T1000 (cell line): ENCODE results near the gene FAAP20.

Source experiments
- DNase-seq: peaks from one replicate; lab custom pipeline; 2025; ENCODE audit warnings: mixed read lengths; lab: John Stamatoyannopoulos, UW

The FAAP20 gene

DNA sequence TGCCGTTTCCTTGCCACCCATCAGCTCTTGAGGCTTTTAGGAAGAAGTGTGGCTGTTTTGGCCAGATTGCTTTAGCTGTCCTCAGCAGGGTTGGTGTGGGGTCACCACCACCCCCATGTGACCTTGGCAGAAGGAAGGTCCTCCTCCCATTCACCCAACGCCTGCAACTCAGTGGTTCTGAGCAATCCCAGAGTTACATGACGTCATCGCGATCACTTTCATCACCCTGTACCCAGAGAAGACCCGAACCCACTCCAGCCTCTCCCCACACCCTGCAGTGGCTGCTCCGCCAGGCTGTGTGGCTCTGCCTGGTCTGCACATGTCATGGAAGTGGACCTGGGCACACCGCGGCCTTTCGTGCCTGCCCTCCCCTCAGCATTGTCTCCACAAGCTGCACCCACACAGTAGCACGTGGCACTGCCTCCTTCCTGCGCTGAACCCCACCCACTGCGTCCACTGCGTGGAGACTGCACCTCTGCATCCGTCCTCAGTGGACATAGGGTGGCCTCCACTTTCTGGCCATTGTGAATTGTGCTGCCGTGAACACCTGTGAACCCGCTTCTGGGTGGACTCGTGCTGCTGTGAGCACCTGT is 16.5 kb downstream of the FAAP20 start:
- DNase-seq = no peak

DNA sequence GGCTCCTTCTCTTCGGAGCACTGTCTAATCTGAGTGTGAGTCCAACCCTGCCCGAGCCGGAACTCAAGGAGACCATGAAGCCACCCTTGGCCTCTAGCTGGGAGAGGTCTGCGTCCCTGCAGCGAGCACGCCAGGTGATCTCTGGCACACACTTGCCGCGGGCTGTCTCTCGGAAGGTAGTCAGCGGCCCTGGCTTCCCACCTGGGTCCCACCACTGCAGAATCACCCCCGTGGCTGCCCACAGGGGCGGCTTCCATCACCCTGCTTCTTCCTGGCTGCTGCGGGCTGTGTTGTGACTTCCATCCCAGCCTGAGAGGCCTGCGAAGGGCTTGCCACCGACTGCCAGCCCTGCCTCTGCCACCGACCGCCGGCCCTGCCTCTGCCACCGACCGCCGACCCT is 17.0 kb downstream of the FAAP20 start:
- no peak for DNase-seq

DNA sequence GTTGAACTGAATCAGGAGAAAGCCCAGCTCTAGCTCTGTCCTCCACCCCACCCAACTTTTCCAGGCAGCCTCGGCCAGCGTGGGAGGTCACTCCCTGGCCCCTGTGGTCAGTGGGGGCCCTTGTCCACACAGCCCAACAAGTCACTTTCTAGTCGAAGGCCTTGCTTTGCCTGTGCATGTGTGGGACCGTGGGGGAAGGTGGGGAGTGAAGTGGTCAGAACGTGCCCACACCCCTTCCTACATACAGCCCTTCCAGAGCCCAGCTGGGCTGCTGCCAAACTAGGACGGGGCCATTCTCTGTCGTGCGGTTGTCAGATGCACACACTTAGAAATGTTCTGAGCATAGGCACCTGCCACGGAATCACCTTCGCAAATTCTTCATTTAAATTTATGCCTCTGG is 18.0 kb downstream of the FAAP20 start:
- no peak for DNase-seq

DNA sequence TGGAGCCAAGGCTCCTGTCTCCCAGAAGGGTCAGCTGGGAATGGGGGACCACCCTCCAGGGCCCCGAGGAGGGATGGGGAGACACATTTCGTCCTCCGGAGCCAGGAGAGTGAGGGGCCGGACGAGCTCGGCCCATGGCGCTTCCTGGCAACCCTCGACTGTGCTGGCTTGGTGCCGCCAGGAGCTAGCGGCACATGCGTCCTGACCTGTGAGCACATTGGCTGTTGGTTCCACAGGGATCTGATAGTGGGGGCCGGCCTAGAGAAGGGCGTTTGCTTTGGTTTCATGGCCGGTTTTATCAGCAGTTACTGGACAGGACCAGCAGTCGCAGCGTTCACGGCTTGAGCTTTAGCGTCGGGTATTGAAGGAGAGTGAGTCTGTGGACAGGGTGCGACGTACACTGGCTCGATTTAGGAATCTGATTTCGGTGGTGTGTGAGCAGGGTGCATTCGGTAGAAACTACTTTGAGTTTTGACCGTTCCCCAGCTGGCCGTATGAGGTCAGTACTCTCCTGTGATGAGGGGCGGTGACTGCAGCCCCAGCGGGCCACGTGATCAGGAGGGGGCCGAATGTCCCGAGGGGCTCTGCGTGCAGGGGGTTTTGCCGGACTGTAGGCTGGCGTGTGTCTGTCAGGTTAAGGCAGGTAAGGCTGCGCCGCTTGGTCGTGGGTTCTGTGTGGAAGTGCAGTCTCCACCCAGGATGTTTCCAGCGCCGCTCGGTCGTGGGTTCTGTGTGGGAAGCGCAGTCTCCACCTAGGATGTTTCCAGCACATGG is 18.7 kb downstream of the FAAP20 start:
- DNase-seq = no peak

DNA sequence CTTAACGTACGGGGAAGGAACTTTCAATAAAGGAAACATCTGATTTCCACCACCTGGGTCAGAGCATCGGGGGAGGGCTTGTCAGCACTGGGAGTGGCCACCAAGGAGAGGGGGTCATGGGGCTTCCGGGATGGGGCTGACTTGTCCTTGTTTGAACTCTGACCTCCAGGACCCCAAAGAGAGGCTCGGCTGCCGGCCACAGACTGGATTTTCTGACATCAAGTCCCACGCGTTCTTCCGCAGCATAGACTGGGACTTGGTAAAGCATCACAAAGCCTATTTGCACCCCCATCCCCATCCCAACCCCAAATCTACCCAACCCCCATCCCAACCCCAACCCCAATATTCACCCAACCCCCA is 19.5 kb downstream of the FAAP20 start:
- DNase-seq = no peak

DNA sequence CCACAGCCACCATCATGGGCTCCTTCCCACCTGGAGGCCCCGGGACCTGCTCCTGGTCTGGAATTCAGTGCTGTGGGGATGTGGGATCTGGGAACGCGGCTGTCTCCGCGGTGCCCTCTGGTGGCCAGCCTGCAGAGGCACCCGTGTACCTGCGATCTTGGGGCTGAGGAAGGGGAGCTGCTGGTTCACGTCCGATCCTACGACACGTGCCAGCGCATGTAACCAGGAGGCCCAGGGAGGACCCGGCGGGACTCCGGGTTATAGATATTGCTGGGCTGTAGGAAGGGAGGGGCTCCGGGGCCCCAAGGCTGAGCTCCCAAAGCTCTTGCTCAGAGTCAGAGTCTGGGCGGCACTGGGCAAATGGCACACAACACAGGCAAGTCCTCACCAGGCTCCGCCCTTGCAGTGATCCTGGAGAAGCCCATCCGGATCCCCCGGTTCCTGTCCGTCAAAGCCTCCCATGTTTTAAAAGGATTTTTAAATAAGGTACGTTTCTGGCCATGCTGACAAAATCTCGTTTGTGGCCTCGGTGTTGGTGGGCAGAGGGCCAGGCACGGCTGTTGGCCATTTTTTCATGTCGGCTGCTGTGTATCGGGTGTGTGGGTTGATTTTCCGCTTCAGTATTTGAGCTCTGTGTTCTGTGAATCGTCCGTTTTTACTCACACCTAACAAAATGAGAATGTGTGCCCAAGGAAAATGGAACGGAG is 20.1 kb downstream of the FAAP20 start:
- peak; percentile 28 for DNase-seq

DNA sequence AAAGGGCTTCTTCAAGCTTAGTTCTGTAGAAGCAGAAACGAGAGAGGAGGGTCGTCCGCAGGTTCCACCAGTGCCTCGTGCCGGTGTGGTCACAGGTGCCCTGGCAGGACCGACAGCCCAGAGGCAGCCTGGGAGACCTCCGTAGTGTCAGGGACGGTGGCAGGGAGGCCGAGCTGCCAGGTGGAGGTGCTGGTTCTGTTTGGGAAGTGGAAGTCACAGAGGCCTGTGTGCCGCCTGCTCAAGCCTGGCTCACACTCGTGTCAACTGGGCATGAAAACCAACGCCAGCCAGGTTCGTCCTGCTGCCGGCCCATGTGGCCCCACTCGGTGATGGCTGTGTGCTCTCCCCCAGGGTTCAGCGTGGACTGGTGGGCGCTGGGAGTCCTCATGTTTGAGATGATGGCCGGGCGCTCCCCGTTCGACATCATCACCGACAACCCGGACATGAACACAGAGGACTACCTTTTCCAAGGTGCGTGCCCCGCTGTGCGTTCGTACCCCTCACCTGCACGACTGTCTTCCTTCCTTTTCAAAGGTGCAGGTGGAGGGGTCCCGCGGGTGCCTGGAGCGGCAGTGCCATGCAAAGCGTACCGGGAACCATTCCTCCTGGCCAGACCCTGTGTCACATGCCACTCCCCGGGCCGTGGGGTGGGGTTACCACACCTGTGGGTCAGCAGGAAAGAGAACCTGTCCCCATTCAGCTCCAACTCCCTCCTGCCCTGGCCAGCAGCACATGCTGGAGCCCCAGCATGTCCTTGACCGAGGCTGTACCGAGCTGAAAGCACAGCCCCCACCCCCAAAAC is 20.8 kb downstream of the FAAP20 start:
- DNase-seq = no peak

DNA sequence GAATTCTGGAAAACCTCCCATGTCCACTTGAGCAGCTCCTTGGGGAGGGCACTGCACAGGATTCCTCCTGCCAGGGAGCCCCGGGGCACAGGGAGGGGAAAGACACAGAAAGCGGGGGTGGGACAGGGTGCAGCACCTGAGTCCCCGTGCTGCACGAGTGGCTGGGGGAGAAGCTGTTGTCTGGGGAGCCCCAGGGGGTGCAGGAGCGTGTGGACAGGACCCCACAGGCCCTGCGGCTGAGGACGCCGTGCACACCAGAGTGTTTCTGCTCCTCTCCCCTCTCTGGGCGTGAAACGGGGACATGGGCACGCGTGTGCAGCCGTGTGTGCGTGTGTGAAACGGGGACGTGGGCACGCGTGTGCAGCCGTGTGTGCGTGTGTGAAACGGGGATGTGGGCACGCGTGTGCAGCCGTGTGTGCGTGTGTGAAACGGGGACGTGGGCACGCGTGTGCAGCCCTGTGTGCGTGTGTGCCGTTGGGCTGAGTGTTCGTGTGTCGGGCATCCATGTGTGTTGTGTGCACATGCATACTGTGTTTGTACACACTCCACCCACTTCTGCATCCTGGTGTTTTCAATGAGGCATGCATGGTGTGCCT is 21.9 kb downstream of the FAAP20 start:
- DNase-seq = no peak

DNA sequence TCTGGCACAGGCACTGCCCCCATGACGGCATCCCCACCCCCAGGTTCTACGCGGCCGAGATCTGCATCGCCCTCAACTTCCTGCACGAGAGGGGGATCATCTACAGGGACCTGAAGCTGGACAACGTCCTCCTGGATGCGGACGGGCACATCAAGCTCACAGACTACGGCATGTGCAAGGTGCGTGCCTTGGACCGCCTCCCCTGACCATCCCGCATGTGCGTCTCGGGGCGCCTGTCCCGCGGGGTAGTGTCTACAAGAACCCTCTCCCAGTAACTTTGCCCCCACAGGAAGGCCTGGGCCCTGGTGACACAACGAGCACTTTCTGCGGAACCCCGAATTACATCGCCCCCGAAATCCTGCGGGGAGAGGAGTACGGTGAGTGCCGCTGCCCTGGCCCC is 22.6 kb downstream of the FAAP20 start:
- no peak for DNase-seq

DNA sequence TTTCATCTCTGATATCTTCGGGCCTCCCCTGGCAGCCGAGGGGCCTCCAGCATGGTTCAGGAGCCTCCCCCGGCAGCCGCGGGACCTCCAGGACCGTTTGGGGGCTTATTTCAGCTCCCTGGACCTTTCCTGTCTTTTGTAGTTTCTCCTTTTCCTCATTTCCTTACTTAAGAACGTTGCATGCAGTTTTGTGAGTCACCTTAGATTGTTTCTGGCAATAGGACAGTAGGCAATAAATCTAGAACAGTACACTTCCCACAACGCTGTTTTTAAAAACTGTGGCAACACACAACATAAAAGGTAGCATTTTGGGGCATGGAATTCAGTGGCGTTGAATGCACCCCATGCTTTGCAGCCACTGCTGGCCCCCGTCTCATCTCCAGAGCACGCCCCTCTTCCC is 24.4 kb downstream of the FAAP20 start:
- no peak for DNase-seq

DNA sequence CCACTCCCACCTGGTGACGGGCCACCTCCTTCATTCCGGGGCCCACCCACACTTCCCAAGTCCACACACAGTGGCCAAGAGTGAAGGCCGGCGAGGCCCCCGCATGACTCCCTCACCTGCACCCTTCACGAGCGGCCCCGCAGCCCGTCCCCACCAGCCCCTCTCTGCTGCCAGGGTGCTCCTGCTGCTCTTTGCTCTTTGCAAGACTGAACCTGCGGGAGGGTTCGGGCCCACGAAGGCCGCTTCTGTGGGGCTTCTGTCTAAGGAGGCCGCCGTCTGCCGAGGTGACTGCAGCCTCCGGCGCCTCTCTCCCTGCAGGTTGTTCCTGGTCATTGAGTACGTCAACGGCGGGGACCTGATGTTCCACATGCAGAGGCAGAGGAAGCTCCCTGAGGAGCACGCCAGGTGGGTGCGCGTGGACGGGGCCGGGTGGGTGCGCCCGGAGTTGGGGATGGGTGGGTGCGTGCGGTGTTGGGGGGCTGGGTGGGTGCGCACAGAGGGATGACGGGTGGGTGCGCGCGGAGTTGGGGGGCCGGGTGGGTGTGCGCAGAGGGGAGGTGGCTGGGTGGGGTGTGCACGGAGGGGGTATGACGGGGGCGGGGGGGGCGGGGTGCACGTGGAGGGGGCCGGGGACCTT is 25.3 kb downstream of the FAAP20 start:
- DNase-seq = no peak

DNA sequence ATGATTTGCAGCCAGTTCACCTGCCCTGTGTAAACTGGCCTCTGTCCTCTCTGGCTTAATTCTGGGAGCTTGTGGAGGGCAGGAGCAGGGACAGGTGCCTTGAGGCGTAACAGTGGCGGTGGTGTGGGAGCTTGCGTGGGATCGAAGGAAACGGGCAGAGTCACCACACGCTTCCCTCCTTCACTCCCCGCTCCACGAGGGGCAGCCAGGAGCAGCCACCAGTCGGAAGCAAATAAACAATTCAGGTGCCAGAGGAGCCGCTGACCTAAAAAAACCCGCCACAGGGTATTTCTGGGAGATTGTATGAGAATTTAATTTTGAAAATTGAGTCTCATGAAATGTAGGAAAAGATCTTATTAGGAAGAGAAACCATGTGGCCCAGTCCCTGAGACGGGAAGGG is 26.0 kb downstream of the FAAP20 start:
- no peak for DNase-seq

DNA sequence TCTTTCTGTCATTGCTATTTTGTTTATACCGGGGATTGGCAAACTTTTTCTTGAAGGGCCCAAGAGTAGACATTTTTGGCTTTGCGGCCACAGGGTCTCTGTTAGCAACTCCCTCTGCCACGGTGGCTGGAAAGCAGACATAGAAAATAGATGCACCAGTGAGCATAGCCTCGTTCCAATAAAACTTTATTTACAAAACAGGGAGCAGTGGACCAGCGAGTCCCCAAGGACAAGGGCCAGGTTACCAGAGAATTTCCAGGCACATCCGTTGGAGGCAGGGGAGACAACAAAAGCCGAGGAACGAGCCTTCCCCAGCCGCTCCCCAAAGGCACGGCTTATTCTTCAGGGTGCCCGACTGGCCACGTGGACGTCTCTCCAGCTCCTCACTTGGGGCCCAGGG is 26.5 kb downstream of the FAAP20 start:
- DNase-seq = no peak

DNA sequence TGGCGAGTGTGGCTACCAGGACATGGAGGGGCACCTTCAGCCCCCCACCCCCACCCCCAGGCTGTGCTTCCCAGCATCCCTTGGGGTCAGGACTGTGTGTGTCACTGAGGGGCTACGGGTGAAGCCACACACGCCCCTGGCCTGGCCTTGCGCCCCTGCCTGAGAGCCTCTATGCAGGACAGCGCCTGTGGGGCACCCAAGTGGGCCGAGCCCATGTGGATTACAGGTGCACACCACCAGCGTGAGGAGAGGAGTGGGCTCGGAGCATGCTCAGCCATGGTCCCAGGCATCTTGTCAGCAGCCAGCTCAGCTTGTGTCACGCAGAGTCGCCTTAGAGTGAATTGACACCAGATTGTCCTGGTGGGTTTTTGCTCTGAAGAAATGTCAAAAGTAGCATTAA is 27.9 kb downstream of the FAAP20 start:
- no peak for DNase-seq

DNA sequence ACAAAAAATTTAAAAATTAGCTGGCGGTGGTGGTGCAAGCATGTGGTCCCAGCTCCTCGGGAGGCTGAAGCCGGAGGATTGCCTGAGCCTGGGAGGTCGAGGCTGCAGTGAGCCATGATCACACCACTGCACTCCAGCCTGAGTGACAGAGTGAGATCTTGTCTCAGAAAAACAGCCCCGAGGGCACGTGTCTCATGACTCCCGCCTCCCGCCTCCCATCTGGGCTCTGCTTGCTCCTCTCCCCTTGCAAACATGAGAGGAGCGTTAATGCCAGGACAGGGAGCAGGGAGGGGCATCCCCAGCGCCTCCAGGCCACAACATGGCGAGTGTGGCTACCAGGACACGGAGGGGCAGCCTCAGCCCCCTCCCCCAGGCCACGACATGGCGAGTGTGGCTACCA is 28.3 kb downstream of the FAAP20 start:
- DNase-seq = no peak

DNA sequence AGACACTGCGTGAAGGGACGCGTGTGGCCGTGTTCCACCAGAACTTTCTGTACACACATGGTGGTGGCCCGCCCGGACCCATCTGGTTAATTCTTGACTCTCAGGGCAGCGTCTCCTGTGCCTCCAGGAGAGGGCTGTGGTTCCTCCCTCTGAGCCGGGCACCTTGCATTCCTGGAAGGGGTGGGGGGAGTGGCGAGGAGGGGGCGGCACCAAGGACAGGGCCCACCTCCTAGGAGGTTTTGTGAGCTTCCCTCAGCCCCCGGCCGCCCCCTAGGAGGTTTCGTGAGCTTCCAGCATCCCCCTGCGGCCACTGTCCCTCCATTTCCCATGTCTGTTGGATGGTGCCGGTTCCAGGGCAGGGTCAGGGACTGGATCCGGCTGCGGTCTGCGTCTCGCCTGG is 28.9 kb downstream of the FAAP20 start:
- no peak for DNase-seq

DNA sequence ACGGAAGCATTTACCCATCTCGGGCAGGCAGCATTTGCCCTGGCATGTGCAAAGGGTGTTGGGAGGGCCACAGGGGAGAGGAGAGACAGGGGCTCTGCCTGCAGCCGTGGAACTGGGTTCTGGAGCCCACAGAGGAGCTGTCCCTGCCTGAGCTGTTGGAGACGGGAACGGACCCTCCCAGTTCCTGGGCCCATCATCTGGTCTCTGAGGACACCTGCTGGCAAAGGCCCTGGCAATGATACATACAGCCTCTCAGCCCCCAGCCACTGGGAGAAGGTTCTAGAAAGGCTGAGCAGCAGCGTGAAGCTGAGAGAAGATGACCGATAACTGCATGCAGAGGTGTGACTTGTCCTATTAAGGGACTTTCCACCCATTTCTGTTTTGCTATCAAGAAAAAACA is 31.4 kb downstream of the FAAP20 start:
- DNase-seq = no peak

DNA sequence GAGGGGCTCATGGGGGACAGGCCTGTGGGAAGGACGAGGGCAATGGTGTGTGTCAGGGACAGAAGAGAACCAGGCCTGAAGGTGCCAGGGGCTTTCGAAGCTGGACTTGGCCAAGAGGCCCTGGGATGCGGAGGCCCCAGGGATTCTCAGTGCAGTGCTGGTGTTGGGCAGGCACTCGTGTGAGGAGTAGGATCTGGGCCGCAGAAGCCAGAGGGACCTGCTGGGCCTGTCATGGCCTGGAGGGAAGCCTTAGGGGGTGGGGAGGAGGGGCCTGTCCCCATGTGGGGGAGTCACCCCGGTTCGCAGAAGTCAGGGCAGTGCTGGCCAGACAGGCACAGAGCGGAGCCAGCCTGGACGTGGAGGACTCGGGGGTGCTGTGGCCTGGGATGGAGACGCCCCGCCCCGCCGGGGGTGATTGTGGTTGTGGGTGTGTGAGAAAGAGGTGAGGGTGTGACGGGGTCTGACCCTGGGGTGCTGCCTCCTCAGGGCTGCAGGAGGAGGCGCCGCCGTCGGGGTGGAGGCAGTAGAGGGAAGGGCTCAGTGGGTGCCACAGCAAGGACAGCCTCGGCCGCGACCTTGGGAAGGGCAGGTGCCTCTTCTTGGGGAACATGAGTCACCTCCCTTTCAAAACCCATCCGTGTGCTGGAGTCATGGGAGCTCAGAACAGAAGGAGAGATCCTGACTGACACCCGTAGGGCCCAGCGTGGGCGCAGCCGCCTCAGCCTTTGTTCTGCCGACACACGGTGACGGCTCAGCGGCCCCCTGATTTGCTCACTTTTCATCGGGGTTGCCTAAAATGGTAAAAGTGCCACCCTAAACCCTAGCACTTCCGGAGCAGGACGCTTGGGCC is 33.9 kb downstream of the FAAP20 start:
- no peak for DNase-seq

DNA sequence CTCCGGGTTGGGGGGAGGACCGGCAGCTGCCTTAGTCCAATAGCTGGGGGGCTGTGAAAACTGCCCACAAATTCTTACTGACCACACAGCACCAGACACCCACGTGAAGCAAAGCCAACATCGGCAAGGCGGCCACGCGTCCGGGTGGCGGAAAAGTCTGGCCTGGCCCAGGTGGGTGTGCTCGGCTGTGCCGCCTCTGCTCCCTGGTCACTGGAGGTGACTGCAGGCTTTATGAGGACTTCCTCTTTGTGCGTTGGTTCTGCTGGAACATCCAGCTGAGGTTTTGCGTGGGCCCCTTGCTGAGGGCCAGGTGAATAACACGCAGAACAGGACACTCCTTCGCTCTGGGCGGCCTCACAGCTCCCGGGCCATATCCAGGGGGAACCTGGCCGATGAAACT is 35.4 kb downstream of the FAAP20 start:
- no peak for DNase-seq

DNA sequence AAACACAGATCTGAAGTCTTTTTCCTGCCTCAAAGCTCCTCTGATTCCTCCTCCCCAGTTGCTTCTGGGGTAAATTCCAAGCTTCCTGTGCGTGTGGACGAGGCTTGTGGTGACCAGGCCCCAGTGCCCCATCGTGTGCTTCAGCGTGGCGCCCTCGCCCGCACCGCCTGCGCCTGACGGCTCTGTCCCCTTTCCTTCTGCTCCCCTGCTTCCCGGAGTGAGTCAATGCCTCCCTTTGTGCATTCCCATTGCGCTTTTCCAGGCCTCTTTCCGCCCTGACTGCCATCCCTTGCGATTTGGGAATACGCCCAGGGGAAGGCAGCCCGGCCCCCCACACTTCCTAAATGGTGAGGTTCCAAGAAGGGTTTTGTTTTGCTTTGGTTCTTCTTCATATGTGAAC is 36.3 kb downstream of the FAAP20 start:
- no peak for DNase-seq

DNA sequence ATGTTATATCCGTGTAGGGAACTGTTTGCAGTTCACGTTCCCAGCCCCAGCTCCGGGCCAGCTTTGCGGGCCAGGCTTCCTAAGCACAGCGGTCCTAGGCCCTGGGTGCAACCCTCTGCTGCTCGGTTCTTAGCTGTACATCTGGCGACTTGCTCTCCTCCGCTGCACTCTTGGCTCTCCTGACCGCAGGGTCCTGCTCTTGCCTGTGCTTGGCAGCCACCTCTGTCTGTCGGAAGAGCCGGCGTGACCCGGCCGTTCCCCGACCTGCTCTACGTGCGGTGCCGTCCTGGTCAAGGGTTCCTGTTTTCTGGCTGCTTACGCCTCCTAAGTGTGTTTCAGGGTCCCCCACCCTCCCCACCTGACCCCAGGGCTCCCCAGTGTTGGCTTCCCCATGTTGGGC is 36.7 kb downstream of the FAAP20 start:
- DNase-seq = no peak
